NCI-H2196 (cell line): ENCODE measurements around the gene RNF150.

ENCODE experiments used
- DNase-seq: peaks from one replicate; lab custom pipeline; 2025; ENCODE audit not compliant: unreplicated experiment; lab: John Stamatoyannopoulos, UW

RNF150 gene

DNA sequence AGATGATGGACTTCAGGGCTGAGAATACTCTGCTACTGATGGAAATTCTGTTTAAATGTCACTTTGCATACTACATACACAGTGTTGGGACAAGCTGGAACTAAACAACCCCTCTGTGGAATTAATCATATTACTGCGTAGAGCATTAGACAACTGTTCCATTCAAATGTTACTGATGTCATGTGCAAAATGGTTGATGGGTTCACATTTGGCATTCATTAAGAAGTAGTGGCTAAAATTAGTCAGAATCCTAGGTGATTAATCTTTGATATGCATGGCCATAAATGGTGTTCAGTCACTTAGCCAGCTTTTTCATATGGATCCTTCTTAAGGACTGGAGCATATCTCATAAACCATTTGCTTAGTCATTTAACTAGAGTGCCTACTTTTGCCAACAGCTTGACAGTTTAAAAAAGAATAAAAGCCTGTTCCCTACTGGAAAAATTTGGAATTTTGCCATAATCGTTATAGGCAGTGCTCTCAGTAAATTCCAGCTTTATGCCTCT, 105.2 kb downstream of the RNF150 start:
- no peak for DNase-seq

DNA sequence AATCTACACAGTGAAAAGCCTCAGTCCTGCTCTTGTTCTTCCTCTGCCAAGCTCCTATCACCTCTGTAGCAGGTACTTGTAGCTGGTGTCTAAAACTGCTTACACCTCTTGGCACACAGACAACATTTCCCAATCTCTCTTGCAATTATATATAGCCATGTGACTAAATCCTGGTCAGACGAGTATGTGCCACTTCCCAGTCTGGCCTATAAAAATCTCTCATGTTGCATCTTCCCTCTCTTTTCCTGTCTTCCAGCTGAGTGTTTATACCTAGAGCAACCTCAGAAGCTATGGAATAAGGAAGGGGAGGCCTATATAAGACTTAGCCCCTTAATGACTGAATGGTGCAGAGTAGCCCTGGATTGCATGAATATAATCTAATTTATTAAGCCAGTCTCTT, 105.8 kb downstream of the RNF150 start:
- no peak for DNase-seq

DNA sequence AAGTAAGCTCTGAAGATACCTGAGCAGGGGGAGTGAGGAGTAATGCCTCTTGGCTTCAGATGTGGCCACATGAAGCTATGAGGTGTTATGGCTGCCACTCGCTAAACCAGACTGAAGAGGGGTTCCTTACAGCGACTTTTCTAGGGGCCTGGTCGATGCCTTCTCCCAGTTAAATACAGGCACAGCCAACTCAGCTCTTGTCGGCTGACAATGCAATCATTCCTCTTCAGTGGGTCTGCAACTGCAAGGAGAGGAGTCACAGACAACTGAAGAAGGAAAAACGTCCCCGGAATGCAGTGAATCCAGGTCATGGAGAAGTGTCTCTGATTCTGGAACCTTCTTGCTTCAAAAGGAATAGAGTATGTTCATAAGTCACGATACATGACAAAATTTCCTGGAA, 106.4 kb downstream of the RNF150 start:
- DNase-seq: no peak

DNA sequence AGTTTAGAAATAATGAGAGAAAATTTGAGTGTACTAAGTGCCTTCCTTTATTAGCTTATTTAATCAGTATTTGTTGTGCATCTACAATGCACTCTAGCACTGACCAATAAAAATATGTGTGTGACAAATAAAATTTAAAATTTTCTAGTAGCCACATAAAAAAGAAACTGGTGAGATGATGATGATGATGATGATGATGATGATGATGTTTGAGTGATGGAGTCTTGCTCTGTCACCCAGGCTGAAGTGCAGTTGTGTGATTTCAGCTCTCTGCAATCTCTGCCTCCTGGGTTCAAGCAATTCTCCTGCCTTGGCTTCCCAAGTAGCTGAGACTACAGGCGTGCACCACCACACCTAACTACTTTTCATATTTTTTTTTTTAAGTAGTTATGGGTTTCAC, 110.2 kb downstream of the RNF150 start:
- no peak for DNase-seq

DNA sequence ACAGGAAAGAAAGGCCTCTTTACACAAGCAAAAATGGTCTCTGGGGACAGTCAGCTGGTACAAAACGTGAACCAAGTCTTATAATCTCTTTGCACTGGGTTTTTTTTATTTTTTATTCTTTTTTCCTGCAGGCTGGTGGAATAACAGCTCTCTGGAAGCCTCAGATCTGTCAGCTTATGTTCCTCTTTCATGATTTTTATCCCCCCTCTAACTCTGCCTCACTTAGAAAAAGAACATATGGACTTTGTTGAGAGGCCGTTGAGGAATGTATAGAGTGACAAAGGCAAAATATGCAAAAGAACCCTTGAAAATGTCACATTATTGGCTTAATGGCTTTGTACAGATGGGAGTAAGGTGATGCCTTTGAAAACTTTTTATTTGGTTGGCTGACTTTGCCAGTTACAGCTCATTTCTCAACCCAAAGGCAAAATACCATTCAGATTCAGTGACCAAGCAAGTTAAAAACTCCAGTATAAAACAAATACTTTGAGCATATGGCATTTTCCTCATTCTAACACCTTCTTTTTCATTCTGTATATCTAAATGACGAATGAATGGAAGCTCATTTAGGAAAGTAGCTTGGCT, 111.1 kb downstream of the RNF150 start:
- DNase-seq: no peak

DNA sequence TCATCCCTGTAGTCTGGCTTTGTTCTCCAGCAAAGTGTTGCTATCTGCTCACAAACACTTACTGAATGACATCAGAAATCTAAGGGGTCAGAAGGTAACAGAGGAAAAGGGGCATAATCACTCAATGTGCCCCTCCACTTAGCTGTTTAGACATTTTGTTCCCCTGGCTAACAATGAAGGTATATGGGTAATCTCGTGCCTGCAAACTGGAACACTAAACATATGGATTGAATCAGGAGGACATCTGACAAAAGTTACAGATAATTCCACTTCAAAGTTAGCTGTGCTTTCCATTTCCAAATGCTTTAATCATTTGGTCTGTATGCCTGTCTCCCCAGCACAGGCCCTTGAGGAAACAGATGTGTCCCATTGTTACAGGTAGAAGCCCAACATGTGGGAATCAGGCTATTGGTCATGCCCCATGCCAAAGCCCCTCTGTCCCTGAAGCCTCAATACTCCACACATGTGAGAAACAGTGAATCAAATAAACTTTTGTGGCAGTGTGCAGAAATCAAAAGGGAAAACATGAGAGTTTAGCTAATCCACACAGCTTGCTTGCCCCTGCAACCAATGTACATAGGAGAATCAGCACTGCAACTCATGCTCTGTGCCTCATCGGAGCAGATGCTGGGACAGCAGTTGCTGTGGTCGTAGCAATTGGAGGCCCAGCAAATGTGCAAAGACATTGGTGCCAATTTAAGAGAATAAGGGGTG, 111.7 kb downstream of the RNF150 start:
- no peak for DNase-seq

DNA sequence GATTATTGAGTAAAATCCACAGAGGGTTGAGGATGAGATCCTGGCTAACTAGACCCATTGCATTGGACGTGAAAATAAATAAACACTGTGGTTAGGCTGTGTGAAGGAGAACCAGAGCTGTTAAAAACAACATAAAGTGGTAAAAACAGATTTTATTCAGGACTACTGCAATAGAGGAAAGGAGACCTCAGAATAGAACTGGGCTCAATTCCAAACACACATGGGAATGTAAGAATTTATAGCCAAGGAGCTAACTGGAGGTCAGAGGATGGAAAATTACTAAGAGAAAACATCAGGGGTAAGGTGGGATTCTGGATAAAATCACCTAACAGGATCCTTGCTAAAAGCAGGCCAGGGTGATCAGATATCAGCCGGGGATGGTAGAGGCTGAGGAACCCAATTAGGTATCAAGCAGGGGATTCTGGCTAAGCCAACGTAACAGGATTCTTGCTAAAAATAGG, 112.4 kb downstream of the RNF150 start:
- no peak for DNase-seq

DNA sequence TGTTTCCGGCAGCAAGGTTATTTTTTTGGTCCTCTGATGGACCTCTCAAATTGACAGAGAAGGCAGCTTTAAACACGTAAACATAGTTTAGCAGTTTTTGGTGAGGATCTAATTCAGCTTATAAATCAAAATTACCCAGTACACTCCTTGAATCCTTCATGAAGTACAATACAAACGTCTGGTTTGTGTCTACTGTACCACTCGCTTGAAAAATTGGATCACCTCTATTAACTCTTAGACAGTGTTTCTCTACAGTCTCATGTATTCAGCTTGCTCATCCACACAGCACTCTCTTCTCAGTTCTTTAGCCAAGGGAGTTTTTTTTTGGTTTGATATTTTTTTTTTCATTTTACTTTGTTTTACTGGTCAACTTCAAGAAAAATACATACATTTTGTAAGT, 113.5 kb downstream of the RNF150 start:
- DNase-seq: no peak

DNA sequence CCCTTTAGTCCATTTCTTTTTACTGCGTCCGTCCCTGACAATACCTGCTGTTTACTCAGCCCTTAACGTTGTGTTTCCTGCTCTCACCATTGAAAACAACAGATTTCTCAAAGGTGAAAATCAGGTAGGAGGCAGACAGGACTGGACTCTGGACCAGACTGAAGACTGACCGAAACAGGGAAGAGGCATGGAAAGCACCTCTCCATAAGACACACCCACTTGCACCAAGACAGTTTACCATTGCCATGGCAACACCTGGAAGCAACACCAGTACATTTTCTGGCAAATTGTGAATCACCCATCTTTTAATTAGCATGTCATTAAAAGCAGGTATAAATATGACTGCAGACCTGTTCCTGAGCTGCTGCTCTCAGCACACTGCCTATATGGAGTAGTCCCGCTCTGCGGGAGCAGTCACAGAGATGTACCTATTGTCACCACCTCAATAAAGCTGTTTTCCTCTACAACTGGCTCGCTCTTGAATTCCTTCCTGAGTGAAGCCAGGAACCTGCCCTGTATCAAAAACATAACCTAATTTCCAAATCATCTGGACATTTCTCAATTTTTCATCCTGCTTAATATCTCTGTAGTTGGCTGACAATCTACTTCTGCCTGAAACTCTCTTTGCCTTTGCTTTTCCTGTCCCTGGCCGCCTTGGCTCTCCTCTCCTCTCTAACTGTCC, 117.0 kb downstream of the RNF150 start:
- no peak for DNase-seq

DNA sequence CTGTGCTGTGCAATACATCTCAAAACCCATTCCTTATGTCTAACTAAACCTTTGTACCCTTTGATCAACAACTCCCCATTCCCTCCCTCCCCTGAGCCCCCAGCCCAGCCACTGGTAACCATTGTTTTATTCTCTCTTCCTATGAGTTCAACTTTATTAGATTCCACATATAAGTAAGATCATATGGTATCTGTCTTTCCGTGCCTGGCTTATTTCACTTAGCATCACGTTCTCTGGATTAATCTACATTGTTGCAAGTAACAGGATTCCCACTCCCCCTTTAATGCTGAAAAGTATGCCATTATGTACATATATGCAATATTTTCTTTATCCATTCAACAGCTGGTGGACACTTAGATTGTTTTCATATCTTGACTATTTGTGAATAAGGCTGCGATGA, 119.4 kb downstream of the RNF150 start:
- no peak for DNase-seq

DNA sequence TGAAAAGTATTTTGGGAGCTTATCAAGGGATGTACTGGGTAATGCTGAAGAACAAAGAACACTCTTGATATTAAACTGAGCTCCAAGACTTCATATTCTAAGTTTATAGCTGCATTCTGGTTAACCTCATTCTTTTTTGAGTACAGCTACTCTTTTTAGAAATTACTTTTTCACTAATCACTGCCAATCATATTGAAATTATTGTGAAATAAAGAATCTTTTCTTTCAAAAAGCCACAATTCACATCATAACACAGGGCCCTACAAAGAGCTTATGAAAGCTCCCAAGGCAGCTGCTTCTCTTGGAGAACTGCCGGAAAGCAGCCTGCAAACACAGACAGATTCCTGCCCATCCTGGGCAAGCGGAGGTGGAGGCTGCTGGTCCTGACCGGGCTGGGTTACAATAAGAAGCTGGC, 121.4 kb downstream of the RNF150 start:
- DNase-seq: no peak

DNA sequence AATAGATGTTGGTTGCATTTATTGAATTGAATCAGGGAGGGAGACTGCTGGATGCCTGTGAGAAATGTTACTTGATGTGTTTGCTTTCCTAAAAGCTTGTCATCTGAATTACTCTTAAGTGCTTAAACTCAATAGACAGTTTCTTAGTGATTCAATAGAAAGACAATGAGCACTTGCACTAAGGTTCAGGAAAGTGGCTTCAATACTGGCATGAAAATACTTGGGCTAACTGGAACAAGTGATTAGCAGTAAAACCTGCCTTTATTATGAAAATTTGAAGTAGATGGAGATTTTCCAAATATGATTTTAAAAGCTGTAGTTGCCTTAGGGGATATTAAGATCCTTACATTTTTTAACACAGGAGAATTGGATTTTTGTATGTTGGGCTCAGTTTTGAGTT, 123.3 kb downstream of the RNF150 start:
- DNase-seq: no peak

DNA sequence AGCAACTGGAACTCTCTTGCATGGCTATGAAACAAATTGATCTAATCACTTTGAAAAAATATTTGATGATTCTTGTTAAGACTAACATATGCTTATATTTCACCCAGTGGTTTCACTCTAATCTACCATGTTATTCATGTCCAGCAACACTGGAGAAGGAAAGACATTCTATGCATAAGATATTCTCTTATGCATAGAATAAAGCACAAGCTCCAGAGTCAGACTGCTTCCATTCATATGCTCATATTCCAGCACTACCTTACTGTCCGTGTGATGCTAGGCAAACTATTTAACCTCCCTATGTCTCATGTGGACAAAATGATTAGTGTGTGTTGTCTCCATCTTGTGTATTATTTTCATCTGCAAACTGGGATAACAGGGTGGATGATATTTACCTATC, 124.1 kb downstream of the RNF150 start:
- DNase-seq: no peak

DNA sequence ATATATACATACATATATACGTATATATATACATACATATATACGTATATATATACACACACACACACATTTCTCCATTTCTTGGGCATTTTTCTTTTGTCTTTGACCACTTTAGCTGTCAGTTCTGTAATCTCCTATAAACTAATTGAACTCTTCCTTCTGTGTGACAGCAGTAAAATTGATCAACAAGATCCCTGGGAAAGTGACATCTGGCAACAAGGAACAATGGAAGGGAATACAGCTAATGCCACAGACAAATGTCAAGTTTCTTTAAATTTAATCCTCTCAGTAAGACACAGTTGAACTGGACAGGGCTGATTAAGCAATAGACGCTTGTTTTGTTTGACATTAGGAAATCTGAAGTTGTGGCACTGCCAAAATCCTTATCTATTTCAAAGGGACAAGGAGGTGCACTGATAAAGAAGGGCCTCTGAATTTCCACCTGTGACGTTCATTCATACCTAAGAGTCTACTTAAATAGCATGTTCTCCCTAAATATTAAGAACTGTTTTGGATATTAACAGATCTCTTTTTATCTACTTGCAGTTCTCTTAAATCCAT, 126.9 kb downstream of the RNF150 start:
- DNase-seq: no peak

DNA sequence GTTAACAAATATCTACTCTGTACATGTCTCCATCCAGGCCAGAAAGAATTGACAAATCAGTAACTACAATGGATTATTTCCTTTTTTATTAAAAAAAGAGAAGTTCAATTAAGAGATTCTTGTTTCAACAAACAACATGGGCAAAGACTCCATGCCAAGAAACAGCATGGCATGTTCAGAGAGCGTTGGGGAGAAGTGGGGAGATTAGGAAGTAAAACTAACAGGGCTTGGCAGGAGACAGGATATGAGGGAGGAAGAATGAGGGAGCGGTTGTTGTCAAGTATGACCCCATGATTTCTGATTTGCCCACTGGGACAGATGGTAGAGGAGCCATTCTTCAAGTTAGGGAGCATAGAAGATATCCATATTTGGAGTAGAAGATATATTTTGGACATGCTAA, 128.4 kb downstream of the RNF150 start:
- no peak for DNase-seq

DNA sequence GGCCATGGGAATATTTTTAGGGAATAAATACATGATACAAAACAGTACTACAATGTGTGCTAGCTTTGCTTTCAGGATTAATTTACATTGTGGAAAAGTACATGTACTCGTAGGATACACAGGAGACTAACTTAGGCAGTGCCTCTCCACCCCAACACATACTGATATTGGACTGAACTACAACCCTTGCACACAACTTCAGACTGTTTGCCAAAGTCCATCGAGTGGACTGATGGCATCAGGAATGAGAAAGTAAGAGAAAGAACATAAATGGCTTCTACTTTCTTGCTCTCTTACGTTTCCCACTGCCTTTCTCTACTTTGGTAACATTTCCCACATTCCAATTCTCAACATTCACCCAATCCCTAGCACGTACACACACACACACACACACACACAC, 130.1 kb downstream of the RNF150 start:
- DNase-seq: no peak

DNA sequence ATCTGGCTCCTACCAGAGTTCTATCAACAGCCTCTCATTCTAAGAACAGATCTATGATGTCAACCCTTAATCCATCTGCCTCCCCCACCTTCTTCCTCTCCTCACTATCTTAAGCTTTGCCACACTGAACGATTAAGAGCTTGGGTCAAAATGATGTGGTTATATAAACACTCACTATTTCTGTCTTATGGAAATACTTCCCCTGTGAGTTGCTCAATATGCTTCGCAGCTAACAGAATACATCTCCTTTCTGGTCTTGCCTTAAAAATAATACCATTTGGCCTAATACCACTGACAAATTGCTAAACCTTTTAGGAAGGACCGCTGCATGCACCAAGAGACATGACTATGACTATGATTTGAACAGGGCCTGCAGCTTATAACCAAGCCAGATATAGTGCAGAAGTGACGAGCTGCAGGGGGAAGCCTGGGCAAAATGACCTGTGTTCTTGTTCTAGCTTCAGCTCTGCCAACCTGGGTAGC, 130.9 kb downstream of the RNF150 start:
- DNase-seq: no peak

DNA sequence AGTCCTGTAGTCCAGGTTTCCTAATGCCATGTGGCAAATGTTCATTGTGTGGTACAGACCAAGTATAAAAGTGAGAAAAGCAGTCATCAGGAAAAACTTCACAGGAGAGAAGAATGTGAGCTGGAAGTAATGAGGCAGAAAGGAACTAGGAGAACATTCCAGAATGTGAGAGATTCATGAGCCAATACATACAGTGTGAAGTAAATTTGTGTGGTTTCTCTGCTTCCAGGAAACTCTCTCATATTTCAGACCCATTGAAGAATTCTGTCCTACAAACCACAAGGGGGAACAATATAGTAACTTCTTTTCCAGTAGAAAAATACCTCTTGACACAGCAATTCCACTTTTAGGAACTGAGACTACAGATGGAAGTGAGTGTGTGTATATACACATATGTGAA, 136.5 kb downstream of the RNF150 start:
- DNase-seq: no peak

DNA sequence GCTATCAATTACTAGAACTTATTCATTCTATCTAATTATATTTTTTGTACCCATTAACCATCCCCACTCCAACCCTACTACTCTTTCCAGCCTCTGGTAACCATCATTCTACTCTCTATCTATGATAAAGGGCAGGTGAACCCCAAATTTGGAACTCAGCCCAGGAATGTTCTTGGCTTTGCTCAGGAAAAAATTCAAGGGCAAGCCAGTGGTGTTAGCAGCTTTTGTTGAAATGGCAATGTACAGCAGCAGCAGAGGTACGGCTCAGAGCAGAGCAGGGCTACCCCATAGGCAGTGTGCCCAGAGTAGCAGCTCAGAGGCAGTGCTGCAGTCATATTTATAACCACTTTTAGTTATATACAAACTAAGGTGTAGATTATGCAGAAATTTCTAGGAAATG, 138.2 kb downstream of the RNF150 start:
- DNase-seq: no peak

DNA sequence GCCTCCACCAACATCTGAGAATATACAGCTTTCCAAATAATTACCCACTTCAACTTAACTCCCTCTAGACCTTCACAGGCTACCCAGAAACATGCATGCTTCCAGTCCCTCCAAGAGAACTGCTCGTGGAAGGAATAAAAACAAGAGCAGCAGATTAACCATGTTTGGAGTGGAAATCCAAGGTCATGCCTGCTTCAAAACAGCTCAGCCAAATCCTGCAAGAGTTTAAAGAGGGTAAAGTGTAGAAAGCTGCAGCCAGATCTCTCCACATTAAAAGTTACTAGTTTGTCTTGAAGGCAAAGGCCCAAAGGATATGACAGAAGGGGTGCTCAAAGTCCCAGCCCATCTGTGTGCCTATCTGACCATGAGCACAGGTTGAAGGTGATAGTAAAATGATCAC, 139.3 kb downstream of the RNF150 start:
- DNase-seq: no peak

DNA sequence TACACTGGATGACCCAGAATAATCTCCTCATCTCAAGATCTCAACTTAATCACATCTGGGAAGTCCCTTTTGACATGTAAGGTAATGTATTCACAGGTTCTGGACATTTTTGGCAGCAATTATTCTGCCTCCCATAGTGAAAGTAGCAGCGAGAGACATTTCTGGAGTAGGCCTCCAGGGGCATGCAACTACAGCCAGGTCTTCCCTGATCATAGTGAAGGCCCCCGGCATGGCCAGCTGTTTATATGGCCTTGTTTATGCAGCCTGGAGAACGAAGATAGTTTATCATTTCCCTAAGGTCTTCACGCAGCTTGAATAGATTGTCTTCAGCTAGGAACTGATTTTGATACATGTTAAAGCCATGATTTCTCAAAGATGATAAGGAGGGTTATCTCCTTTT, 139.9 kb downstream of the RNF150 start:
- no peak for DNase-seq

DNA sequence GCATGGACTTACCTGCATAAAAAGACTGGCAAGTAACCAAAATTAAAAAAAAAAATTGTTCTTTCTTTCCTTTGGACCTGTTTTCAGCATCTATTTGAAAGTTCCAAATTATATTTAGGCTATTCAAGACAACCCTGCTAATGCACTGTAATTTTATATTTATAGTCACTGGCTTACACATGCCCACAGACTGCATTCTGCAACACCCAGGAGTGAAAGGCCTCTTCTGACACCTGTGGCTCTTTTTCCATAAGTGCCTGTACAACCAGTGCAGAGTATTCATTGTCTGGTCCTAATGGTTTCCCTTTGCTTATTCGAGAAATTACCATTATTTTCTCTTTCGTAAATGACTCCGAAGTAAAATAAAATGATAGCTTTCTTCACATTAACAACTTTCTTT, 143.3 kb downstream of the RNF150 start:
- DNase-seq: no peak
